Gastrocnemius medialis (tissue), 4 donors: ENCODE data around the gene RHBDD1.

Experiments used
- POLR2A ChIP-seq, 2 donors: fragments of 450-650 bp; IDR thresholded peaks; one replicate each; pipeline ENCODE4 v1.6.1; 2017; ENCODE audit warnings: antibody characterized with exemption in 2 of 2, mild to moderate bottlenecking in 2 of 2, moderate library complexity in 2 of 2
- TF ChIP-seq, protein P1 (sequence below), 5 experiments: fragments of 450-650 bp in 3 of 5; fragments of 200-600 bp in 2 of 5; sonication (generic) in 2 of 5; IDR thresholded peaks in 4 of 5; conservative IDR thresholded peaks in 1 of 5; 1 replicate in 4 of 5; 2 replicates in 1 of 5; pipeline ENCODE4 v1.5.1; 2016 to 2019; ENCODE audit warnings: antibody characterized with exemption in 5 of 5, mild to moderate bottlenecking in 3 of 5, moderate library complexity in 3 of 5

DNA sequence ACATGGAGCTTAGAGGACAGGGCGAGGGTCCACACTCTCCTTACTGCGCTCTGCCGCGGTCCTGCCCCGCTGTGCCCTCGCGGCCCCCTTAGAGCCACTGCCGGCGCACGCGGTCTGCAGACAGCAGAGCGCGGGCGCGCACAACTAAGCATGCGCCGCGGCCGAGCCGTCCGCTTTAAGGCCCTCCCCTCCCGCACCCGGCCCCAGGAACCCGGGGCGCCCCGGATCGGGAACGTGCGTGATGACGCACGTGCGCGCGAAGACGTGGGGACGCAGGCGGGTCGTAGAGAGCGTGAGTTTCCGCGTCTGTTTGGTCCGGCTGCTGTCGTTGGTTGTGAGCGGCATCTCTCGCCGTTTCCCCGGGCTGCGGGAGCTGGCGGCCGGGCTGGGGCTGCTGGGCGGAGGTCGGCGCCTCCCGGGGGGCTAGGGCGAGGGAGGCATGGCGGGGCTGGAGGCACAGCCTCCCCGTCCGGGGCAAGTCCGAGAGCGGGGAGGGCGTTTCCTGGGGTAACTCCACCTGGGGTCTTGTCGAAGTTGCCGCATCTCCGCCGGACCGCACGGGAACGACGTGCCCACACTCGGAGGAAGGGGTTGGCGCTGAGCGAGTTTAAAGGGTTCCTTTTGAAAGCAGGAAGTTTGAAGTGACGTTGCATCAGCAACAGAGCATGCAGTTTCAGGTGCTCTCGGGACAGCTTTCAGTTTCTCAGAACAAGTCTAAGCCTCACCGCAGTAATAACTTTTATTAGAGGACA is at the start of gene RHBDD1:
- peak; percentile 86 to 91 for TF ChIP-seq POLR2A (IDR thresholded peaks at IDR 0.05)
- TF ChIP-seq, protein P1, sequence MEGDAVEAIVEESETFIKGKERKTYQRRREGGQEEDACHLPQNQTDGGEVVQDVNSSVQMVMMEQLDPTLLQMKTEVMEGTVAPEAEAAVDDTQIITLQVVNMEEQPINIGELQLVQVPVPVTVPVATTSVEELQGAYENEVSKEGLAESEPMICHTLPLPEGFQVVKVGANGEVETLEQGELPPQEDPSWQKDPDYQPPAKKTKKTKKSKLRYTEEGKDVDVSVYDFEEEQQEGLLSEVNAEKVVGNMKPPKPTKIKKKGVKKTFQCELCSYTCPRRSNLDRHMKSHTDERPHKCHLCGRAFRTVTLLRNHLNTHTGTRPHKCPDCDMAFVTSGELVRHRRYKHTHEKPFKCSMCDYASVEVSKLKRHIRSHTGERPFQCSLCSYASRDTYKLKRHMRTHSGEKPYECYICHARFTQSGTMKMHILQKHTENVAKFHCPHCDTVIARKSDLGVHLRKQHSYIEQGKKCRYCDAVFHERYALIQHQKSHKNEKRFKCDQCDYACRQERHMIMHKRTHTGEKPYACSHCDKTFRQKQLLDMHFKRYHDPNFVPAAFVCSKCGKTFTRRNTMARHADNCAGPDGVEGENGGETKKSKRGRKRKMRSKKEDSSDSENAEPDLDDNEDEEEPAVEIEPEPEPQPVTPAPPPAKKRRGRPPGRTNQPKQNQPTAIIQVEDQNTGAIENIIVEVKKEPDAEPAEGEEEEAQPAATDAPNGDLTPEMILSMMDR (IDR thresholded peaks at IDR 0.05 in 4 of 5, conservative IDR thresholded peaks at IDR 0.05 in 1 of 5), result no peak
